ENCODE data around the gene ARID1A. TPM values are rescaled to one million over a fixed set of nuclear protein-coding genes. Genes with fewer than 3 reads are reported as not detected.

The ARID1A gene
- total RNA-seq, 4 donors from 2014 or later = 25.8 to 48.4 (median 40.6) TPM

GRCh38 chr1:26781206-26781825 lies 85.5 kb downstream of the ARID1A start:
- ATAC-seq (ENCODE audit: low FRiP score) = no peak
- no peak for DNase-seq (ENCODE audit: low spot score)
- TF ChIP-seq, protein P1, sequence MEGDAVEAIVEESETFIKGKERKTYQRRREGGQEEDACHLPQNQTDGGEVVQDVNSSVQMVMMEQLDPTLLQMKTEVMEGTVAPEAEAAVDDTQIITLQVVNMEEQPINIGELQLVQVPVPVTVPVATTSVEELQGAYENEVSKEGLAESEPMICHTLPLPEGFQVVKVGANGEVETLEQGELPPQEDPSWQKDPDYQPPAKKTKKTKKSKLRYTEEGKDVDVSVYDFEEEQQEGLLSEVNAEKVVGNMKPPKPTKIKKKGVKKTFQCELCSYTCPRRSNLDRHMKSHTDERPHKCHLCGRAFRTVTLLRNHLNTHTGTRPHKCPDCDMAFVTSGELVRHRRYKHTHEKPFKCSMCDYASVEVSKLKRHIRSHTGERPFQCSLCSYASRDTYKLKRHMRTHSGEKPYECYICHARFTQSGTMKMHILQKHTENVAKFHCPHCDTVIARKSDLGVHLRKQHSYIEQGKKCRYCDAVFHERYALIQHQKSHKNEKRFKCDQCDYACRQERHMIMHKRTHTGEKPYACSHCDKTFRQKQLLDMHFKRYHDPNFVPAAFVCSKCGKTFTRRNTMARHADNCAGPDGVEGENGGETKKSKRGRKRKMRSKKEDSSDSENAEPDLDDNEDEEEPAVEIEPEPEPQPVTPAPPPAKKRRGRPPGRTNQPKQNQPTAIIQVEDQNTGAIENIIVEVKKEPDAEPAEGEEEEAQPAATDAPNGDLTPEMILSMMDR (IDR thresholded peaks at IDR 0.05) = no peak

GRCh38 chr1:26782521-26783212 lies 86.9 kb downstream of the ARID1A start:
- ATAC-seq (ENCODE audit: low FRiP score) = no peak
- TF ChIP-seq, protein P1 (IDR thresholded peaks at IDR 0.05) = no peak
- no peak for DNase-seq (ENCODE audit: low spot score)

- DNase-seq (ENCODE audit: low spot score) (no peak), ATAC-seq (ENCODE audit: low FRiP score) (no peak)
- TF ChIP-seq, protein P1 (IDR thresholded peaks at IDR 0.05) = no peak
Measured at GRCh38 chr1:26783646-26784022, 87.8 kb downstream of the ARID1A start.

- DNase-seq (ENCODE audit: low spot score) = no peak
- ATAC-seq (ENCODE audit: low FRiP score) = no peak
- TF ChIP-seq, protein P1 (IDR thresholded peaks at IDR 0.05) = no peak
Measured at GRCh38 chr1:26784023-26784871, 88.4 kb downstream of the ARID1A start.

DNA sequence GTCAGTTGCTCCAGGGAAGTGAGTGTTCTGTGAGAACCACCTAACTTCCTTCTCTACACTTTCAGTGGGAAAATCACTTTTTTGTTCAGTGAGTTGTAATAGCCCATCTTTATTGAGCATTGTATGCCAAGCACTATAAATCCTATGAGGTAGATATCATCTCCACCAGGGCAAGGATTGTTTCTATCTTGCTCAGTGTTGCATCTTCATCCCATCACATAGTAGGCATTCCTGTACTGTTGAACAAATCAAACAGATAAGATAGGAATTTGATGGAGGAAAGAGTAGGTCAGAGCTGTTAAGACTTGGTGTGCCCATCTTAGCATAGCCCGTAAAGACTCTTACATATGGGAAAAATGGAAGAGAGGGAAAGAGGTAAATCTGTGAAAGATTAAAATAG lies 89.1 kb downstream of the ARID1A start:
- no peak for ATAC-seq (ENCODE audit: low FRiP score)
- TF ChIP-seq, protein P1 (IDR thresholded peaks at IDR 0.05) = no peak

DNA sequence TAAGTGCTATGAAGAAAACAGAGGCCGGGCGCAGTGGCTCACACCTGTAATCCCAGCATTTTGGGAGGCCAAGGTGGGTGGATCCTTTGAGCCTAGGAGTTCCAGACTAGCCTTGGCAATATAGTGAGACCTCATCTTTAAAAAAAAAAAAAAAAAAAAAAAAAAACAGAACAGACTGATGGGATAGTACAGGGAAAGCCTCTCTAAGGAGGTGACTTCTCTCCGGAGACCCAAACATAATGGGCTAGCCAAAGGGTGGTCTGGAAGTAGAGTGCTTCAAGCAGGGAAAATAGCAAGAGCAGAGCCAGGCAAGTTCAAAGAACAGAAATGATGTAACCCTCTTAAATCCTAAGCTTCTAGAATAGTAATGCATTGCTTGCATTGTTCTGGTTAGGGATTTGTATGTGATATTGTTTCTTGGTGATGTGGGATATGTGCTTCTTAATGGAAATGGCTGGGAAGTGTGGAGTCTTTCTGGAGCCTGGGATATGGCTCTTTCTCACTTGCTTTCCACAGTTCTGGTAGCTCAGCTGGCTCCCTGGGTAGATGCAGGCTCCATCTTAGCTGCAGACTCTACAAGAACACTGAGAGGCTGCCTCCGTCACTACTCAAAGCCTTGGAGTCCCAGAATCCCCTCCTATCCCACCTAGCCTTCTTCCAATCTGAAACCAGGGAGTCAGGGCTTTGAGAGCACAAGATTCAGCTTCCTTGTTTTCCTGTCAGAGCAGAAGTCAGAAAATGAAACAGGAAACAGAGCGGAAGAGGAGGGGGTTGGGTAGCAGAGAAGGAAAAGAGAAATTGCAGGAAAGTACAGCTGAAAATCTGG lies 90.0 kb downstream of the ARID1A start:
- no peak for DNase-seq (ENCODE audit: low spot score)
- ATAC-seq (ENCODE audit: low FRiP score) = no peak
- TF ChIP-seq, protein P1 (IDR thresholded peaks at IDR 0.05) = no peak

More for the DNA sequence above, 89.1 kb downstream of the ARID1A start:
- DNase-seq (ENCODE audit: low spot score) = no peak
